ENCODE measurements around the gene BEST2. TPM values are rescaled to one million over a fixed set of nuclear protein-coding genes. Genes with fewer than 3 reads are reported as not detected.

Gene BEST2
- total RNA-seq, 4 donors from 2014 or later: not detected

DNA sequence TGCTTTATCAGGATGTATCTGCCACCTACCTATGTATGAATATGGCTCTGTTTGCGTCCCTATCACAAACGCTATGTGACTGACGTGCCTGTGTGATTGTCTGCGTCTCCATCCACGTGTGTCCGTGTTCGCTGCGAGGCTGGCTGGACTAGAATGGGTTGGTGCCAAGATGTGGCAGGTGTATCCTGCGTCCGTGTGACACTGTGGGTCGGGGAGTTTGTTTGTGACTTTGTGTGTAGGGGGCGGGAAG is 30.5 kb downstream of the BEST2 start:
- Histone ChIP-seq H3K4me3 (peak overlapping the region; percentile 33 to 60), H3K9me3 (no peaks in the 10 kb centered on the region), H3K27ac (peak overlapping the region; percentile 67 to 100 (median 98)), H3K4me1 (peaks cover 0 to 85% (median 47%) of the 10 kb centered on the region in 3 donors), H3K27me3 (no peaks in the 10 kb centered on the region), H3K36me3 (no peaks in the 10 kb centered on the region)
- TF ChIP-seq EP300 (IDR thresholded peaks at IDR 0.05) (no peak), POLR2A (IDR thresholded peaks at IDR 0.05) (no peak)
- ATAC-seq: no peak
- WGBS, 2 donors (ENCODE audit: low coverage in 1 of 2): 0% methylated on average over 1 of the region's 12 CpGs; no CpG with 5 or more reads in 1 of the 2 donors

DNA sequence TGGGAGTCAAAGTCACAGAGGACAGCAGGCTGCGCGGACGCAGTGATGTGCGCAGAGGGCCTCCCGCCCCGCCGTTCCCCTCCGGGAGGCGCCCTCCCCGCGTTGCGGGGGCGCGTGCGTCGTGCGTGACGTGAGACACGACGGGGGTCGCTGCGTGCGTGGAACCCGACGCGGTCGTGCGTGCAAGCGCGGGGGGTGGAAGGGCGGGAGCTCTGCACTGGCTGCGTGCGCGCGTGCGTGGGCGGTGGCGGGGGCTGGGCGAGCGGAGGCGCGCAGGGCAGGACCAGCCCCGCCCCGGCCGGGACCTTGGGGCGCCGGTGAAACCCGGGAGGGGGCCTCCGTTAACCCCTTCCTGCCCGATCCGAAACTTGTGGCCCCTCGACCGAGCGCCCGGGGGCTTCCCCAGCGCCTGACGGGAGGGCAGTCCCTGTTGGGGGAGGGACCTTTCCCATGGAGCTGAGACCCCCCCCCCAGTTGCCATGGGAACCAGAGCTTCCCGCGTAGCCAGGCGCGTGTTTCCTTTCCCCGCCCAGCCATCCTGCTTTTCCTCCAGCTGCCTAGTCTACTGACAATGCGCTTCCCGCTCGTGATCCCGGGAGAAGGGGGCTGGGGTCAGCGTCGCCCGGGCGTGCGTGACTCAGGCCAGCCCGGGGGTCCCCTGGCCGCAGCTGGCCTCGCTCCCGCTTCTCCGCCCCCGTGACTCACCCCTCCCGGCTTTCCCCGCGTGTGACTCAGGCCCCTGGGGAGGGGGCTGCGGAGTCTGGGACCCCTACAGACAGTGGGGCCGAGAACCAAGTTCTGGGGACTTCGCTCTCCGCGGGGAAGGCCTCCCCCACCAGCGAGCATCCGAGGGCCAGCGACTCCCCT is 31.1 kb downstream of the BEST2 start:
- Histone ChIP-seq H3K9me3 (no peaks in the 10 kb centered on the region), H3K27ac (peak overlapping the region; percentile 67 to 100 (median 98)), H3K4me1 (peaks cover 0 to 85% (median 45%) of the 10 kb centered on the region in 3 donors), H3K36me3 (no peaks in the 10 kb centered on the region), H3K27me3 (no peaks in the 10 kb centered on the region), H3K4me3 (peak overlapping the region; percentile 33 to 60)
- TF ChIP-seq, protein P1, sequence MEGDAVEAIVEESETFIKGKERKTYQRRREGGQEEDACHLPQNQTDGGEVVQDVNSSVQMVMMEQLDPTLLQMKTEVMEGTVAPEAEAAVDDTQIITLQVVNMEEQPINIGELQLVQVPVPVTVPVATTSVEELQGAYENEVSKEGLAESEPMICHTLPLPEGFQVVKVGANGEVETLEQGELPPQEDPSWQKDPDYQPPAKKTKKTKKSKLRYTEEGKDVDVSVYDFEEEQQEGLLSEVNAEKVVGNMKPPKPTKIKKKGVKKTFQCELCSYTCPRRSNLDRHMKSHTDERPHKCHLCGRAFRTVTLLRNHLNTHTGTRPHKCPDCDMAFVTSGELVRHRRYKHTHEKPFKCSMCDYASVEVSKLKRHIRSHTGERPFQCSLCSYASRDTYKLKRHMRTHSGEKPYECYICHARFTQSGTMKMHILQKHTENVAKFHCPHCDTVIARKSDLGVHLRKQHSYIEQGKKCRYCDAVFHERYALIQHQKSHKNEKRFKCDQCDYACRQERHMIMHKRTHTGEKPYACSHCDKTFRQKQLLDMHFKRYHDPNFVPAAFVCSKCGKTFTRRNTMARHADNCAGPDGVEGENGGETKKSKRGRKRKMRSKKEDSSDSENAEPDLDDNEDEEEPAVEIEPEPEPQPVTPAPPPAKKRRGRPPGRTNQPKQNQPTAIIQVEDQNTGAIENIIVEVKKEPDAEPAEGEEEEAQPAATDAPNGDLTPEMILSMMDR (IDR thresholded peaks at IDR 0.05): peak in 1 of 4 experiments; percentile 30
- TF ChIP-seq POLR2AphosphoS5 (IDR thresholded peaks at IDR 0.05) (peak; percentile 98), POLR2A (IDR thresholded peaks at IDR 0.05) (peak; percentile 72 to 79), EP300 (IDR thresholded peaks at IDR 0.05) (peak; percentile 97)
- peak; percentile 70 for ATAC-seq
- no CpG with 5 or more reads among the region's 88 CpGs for WGBS, 2 donors (ENCODE audit: low coverage in 1 of 2)

DNA sequence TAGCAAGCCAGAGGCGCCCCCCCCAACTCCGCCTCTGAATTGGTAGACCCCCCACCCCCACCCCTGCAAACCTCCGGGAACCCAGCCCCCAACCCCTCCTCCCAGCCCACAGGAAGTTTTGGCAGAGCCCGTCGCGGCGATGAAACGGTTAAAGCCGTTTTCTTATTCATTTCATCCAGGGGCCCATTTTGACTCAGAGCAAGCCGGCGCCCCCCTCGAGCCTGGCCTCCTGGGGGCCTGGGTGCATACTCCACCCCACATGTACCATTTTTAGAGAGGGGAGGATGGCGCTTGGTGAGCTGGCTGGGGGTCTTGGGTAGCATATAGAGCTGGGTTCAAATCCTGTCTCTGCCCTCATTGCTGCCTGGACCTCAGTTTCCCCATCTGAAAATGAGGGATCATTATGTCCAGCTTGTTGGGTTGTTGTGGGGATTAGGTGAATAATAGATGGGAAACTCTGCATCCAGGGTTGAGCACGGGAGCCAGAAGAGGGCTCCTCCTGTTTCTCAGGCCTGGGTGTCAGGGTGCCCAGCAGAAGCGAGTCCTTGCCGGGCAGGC is 31.8 kb downstream of the BEST2 start:
- 20% methylated on average over 1 of the region's 16 CpGs; no CpG with 5 or more reads in 1 of the 2 donors for WGBS, 2 donors (ENCODE audit: low coverage in 1 of 2)
- Histone ChIP-seq H3K4me3 (peak overlapping the region; percentile 33 to 60), H3K27me3 (no peaks in the 10 kb centered on the region), H3K9me3 (no peaks in the 10 kb centered on the region), H3K27ac (peak overlapping the region; percentile 67 to 100 (median 98)), H3K4me1 (peaks cover 0 to 85% (median 51%) of the 10 kb centered on the region in 3 donors), H3K36me3 (no peaks in the 10 kb centered on the region)
- ATAC-seq: no peak
- TF ChIP-seq, protein P1 (IDR thresholded peaks at IDR 0.05): no peak
- TF ChIP-seq POLR2A (IDR thresholded peaks at IDR 0.05) (no peak), EP300 (IDR thresholded peaks at IDR 0.05) (no peak), POLR2AphosphoS5 (IDR thresholded peaks at IDR 0.05) (no peak)

DNA sequence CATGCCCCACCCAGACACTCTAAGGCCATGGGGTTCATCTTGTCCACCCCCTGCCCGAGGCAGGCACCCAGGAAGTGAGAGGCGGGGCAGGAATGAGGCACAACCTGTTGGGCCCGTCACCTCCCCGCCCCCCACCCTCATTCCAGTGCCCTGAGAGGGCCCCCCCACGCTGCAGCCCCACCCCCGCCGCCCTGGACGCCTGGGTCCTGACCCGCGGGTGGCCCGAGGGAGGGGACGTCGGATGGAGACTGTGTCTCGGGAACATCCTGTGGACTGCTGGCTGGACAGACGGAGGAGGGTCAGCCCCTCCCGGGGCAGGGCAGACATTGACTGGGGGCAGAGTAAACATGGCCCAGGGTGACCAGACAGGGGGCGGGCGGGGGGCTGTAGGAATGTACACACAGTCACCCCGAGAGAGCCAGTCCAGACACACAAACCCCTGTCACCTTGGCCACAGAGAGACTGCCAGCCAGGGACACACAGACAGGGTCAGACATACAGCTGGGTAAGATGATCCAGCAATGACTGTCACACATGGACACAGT is 32.3 kb downstream of the BEST2 start:
- TF ChIP-seq EP300 (IDR thresholded peaks at IDR 0.05): no peak
- TF ChIP-seq POLR2A (IDR thresholded peaks at IDR 0.05): no peak
- no peak for TF ChIP-seq POLR2AphosphoS5 (IDR thresholded peaks at IDR 0.05)
- TF ChIP-seq, protein P1 (IDR thresholded peaks at IDR 0.05): no peak
- no peak for ATAC-seq
- Histone ChIP-seq H3K4me1 (peaks cover 0 to 85% (median 50%) of the 10 kb centered on the region in 3 donors), H3K27me3 (no peaks in the 10 kb centered on the region), H3K9me3 (no peaks in the 10 kb centered on the region), H3K27ac (peak overlapping the region; percentile 67 to 100 (median 98)), H3K4me3 (no peak overlapping the region), H3K36me3 (no peaks in the 10 kb centered on the region)
- WGBS, 2 donors (ENCODE audit: low coverage in 1 of 2): 17% methylated on average over 2 of the region's 19 CpGs; no CpG with 5 or more reads in 1 of the 2 donors

DNA sequence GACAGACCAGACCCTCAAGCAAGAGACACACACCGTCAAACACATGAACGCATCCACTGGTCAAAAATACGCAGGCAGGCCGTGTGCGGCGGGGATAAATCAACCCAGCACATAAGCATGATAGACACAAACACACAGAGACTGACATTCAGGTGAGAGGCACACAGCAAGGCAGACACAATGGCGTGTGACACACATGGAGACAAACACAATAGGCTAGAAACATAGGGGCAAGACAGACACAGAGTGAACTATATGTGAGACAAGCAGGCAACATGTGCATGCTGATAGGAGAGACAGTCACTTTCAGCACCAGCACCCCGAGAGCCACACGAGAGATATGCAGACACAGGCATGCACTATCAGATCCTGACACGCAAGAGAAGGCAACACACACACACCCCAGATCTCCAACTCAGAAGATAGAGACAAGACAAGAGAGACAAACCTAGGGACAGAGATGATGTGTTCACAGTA is 32.8 kb downstream of the BEST2 start:
- no peaks in the 10 kb centered on the region for H3K9me3 ChIP-seq
- H3K27ac ChIP-seq: peak overlapping the region; percentile 67 to 100 (median 98)
- H3K36me3 ChIP-seq: no peaks in the 10 kb centered on the region
- ATAC-seq: no peak
- TF ChIP-seq, protein P1 (IDR thresholded peaks at IDR 0.05): no peak
- TF ChIP-seq POLR2A (IDR thresholded peaks at IDR 0.05): no peak
- TF ChIP-seq EP300 (IDR thresholded peaks at IDR 0.05): no peak
- TF ChIP-seq POLR2AphosphoS5 (IDR thresholded peaks at IDR 0.05): no peak
- H3K4me1 ChIP-seq: peaks cover 0 to 85% (median 51%) of the 10 kb centered on the region in 3 donors
- 60% methylated on average over 4 to 10 of the region's 10 CpGs for WGBS, 2 donors (ENCODE audit: low coverage in 1 of 2)
- no peak overlapping the region for H3K4me3 ChIP-seq
- H3K27me3 ChIP-seq: no peaks in the 10 kb centered on the region
